Measurements from ENCODE around the gene TSC22D1.

Gene TSC22D1

DNA sequence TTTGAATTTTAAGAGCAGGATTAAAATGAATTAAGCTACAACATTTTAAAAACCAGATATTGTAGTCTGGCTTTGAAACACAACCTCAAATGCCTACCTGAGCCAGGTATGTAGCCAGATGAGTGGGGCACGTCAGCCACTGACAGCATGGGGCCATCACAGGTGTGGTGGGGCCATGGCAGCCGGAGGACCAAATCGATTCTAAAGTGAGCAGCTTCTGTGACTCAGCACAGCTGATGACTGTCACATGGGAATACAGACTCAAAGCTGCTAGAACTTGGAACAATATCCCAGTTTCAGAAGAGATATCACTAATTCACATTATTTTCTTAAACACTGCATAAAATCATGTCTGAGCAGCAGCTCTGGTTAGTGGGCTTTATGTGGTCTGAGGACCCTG lies 149.7 kb downstream of the TSC22D1 start:
- no peak overlapping the region for H2AFZ ChIP-seq (ENCODE audit: low read length)
- H3K9me3 ChIP-seq (ENCODE audit: insufficient read depth, low read depth, low read length) = no peaks in the 10 kb centered on the region
- no peak overlapping the region for H3K4me3 ChIP-seq (ENCODE audit: low read length, poor library complexity, severe bottlenecking)
- H3F3A ChIP-seq (ENCODE audit: low read depth) = no peaks in the 10 kb centered on the region
- no peaks in the 10 kb centered on the region for H3K9me2 ChIP-seq (replicated peaks; ENCODE audit: low read depth, low read length)
- peaks cover 11% of the 10 kb centered on the region for H3K4me1 ChIP-seq (ENCODE audit: insufficient read depth, low read length, poor library complexity, severe bottlenecking)
- no peak for TF ChIP-seq EZH2phosphoT487 (IDR thresholded peaks at IDR 0.05; ENCODE audit: borderline replicate concordance)
- TF ChIP-seq, protein P1, sequence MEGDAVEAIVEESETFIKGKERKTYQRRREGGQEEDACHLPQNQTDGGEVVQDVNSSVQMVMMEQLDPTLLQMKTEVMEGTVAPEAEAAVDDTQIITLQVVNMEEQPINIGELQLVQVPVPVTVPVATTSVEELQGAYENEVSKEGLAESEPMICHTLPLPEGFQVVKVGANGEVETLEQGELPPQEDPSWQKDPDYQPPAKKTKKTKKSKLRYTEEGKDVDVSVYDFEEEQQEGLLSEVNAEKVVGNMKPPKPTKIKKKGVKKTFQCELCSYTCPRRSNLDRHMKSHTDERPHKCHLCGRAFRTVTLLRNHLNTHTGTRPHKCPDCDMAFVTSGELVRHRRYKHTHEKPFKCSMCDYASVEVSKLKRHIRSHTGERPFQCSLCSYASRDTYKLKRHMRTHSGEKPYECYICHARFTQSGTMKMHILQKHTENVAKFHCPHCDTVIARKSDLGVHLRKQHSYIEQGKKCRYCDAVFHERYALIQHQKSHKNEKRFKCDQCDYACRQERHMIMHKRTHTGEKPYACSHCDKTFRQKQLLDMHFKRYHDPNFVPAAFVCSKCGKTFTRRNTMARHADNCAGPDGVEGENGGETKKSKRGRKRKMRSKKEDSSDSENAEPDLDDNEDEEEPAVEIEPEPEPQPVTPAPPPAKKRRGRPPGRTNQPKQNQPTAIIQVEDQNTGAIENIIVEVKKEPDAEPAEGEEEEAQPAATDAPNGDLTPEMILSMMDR (conservative IDR thresholded peaks at IDR 0.05; ENCODE audit: low read length) = no peak
- H3K27me3 ChIP-seq (ENCODE audit: insufficient read depth, low read length, poor library complexity, severe bottlenecking) = no peaks in the 10 kb centered on the region
- no peak overlapping the region for H3K4me2 ChIP-seq (ENCODE audit: low read depth, low read length, poor library complexity, severe bottlenecking)
- H3K36me3 ChIP-seq (ENCODE audit: insufficient read depth, low read length) = no peaks in the 10 kb centered on the region
- H3K79me2 ChIP-seq (ENCODE audit: insufficient read depth, low read length) = no peaks in the 10 kb centered on the region
- H3K9ac ChIP-seq (ENCODE audit: low read depth, low read length, poor library complexity, severe bottlenecking) = no peak overlapping the region
- H4K20me1 ChIP-seq (ENCODE audit: insufficient read depth, low read length, poor library complexity, severe bottlenecking) = no peaks in the 10 kb centered on the region

DNA sequence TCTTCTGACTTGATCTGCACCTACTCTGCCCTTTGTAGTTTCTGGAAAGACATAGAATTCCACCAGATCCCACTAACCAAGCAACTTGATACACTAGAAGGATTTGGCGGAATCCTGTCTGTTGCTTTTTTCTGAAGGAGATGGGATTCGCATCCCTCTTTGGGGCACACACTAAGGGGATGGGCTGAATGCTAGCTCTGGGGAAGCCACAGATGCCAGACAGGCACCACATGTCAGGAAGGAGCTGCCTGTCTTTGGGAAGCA lies 150.4 kb downstream of the TSC22D1 start:
- TF ChIP-seq, protein P1 (conservative IDR thresholded peaks at IDR 0.05; ENCODE audit: low read length) = no peak
- no peak for TF ChIP-seq EZH2phosphoT487 (IDR thresholded peaks at IDR 0.05; ENCODE audit: borderline replicate concordance)
- H3K36me3 ChIP-seq (ENCODE audit: insufficient read depth, low read length) = no peaks in the 10 kb centered on the region
- peaks cover 11% of the 10 kb centered on the region for H3K4me1 ChIP-seq (ENCODE audit: insufficient read depth, low read length, poor library complexity, severe bottlenecking)
- H3K4me2 ChIP-seq (ENCODE audit: low read depth, low read length, poor library complexity, severe bottlenecking) = no peak overlapping the region
- no peak overlapping the region for H3K4me3 ChIP-seq (ENCODE audit: low read length, poor library complexity, severe bottlenecking)
- no peaks in the 10 kb centered on the region for H4K20me1 ChIP-seq (ENCODE audit: insufficient read depth, low read length, poor library complexity, severe bottlenecking)
- H2AFZ ChIP-seq (ENCODE audit: low read length) = no peak overlapping the region
- no peaks in the 10 kb centered on the region for H3K9me2 ChIP-seq (replicated peaks; ENCODE audit: low read depth, low read length)
- H3F3A ChIP-seq (ENCODE audit: low read depth) = no peaks in the 10 kb centered on the region
- no peak overlapping the region for H3K9ac ChIP-seq (ENCODE audit: low read depth, low read length, poor library complexity, severe bottlenecking)
- no peaks in the 10 kb centered on the region for H3K27me3 ChIP-seq (ENCODE audit: insufficient read depth, low read length, poor library complexity, severe bottlenecking)
- no peaks in the 10 kb centered on the region for H3K9me3 ChIP-seq (ENCODE audit: insufficient read depth, low read depth, low read length)
- no peaks in the 10 kb centered on the region for H3K79me2 ChIP-seq (ENCODE audit: insufficient read depth, low read length)

DNA sequence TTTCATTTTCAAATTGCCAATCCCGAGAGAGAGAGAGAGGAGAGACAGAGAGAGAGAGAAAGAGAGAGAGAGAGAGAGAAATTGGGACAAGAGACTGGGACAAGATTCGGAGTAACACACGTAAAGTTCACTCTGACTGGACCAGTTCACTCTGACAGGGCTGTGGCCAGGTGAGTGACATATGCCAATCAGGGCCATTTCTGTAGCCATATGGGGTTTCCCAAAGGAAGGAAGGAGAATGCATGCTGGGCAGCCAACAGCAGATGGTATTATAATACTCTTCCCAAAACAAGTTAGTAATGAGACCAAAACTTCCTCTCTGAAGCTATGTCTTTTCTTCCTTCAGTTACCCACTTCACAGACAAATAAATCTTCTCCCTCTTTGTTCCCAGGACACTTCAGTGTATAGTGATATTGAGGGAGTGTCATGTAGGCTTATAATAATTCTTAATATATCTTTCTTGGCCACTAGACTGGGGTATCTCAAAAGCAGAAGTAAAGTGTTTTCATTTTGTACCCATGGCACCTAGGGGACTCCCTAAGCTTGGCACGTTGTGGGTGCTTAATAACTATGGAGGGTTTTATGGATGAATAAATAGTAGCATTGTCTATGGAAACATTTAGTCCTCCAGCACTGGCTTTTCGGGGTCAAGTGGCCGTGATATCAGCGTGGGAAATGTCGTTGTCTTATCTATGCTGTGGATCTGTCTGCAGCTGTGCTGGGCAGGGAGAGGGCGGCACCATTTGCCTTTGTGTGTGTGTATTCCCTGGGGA lies 150.9 kb downstream of the TSC22D1 start:
- Histone ChIP-seq H3K9me2 (replicated peaks; ENCODE audit: low read depth, low read length) (no peaks in the 10 kb centered on the region), H3K36me3 (ENCODE audit: insufficient read depth, low read length) (no peaks in the 10 kb centered on the region), H3K4me3 (ENCODE audit: low read length, poor library complexity, severe bottlenecking) (no peak overlapping the region), H3K9me3 (ENCODE audit: insufficient read depth, low read depth, low read length) (no peaks in the 10 kb centered on the region), H3K4me2 (ENCODE audit: low read depth, low read length, poor library complexity, severe bottlenecking) (no peak overlapping the region), H3F3A (ENCODE audit: low read depth) (no peaks in the 10 kb centered on the region), H2AFZ (ENCODE audit: low read length) (no peak overlapping the region), H4K20me1 (ENCODE audit: insufficient read depth, low read length, poor library complexity, severe bottlenecking) (no peaks in the 10 kb centered on the region), H3K27me3 (ENCODE audit: insufficient read depth, low read length, poor library complexity, severe bottlenecking) (no peaks in the 10 kb centered on the region), H3K79me2 (ENCODE audit: insufficient read depth, low read length) (no peaks in the 10 kb centered on the region), H3K4me1 (ENCODE audit: insufficient read depth, low read length, poor library complexity, severe bottlenecking) (peaks cover 11% of the 10 kb centered on the region), H3K9ac (ENCODE audit: low read depth, low read length, poor library complexity, severe bottlenecking) (no peak overlapping the region)
- TF ChIP-seq, protein P1 (conservative IDR thresholded peaks at IDR 0.05; ENCODE audit: low read length) = no peak
- no peak for TF ChIP-seq EZH2phosphoT487 (IDR thresholded peaks at IDR 0.05; ENCODE audit: borderline replicate concordance)
